Suprapubic skin (tissue), 4 donors: ENCODE measurements around the gene PIP5K1A. TPM values are rescaled to one million over a fixed set of nuclear protein-coding genes. Genes with fewer than 3 reads are reported as not detected.

Source experiments
- DNase-seq, 2 donors: peaks; one replicate each; pipeline ENCODE4 v3.0.0-alpha.2; 2019; ENCODE audit warnings: low spot score in 2 of 2
- H3K27ac ChIP-seq: fragments of 200-600 bp; sonication (generic); one replicate; pipeline ENCODE4 v1.5.1; 2019
- H3K27me3 ChIP-seq: fragments of 200-600 bp; sonication (generic); one replicate; pipeline ENCODE4 v1.5.1; 2019
- H3K36me3 ChIP-seq: fragments of 200-600 bp; sonication (generic); one replicate; pipeline ENCODE4 v1.5.1; 2019
- H3K4me1 ChIP-seq: fragments of 200-600 bp; sonication (generic); one replicate; pipeline ENCODE4 v1.5.1; 2019
- H3K4me3 ChIP-seq: fragments of 200-600 bp; sonication (generic); one replicate; pipeline ENCODE4 v1.5.1; 2019; ENCODE audit warnings: mild to moderate bottlenecking
- H3K9me3 ChIP-seq: fragments of 200-600 bp; sonication (generic); one replicate; pipeline ENCODE4 v1.5.1; 2019
- EP300 ChIP-seq: sonication (generic); formaldehyde crosslinking; IDR thresholded peaks from one replicate; pipeline ENCODE4 v1.6.1; 2017; ENCODE audit warnings: antibody characterized with exemption
- POLR2A ChIP-seq, 2 donors: fragments of 450-650 bp; IDR thresholded peaks; one replicate each; pipeline ENCODE4 v1.6.1; 2017; ENCODE audit warnings: antibody characterized with exemption in 2 of 2, mild to moderate bottlenecking in 2 of 2, moderate library complexity in 2 of 2
- POLR2AphosphoS5 ChIP-seq, 3 donors: sonication (generic); formaldehyde crosslinking; IDR thresholded peaks; one replicate each; pipeline ENCODE4 v1.6.1; 2017; ENCODE audit warnings: antibody characterized with exemption in 3 of 3
- WGBS: methylation state at CpG from one replicate; pipeline ENCODE4 v1.1.5; 2018; 5-methylcytosine and 5-hydroxymethylcytosine counted together
- total RNA-seq, 4 donors: library from RNA; depleted of rRNA; stranded (reverse); fragments of >200 nt; gene quantifications; one replicate each; pipeline ENCODE4 v1.1.0, GENCODE V29; 2016
- TF ChIP-seq, protein P1 (sequence below), 2 donors: fragments of 200-600 bp in 1 of 2; fragments of 450-650 bp in 1 of 2; sonication (generic) in 1 of 2; IDR thresholded peaks; one replicate each; pipeline ENCODE4 v1.5.1; 2016 to 2019; ENCODE audit warnings: antibody characterized with exemption in 2 of 2, mild to moderate bottlenecking in 1 of 2, moderate library complexity in 1 of 2

Gene PIP5K1A
- total RNA-seq, 4 donors from 2014 or later, result 41.6 to 120 (median 51.6) TPM

GRCh38 chr1:151210830-151211229 lies 12.5 kb downstream of the PIP5K1A start:
- H3K9me3 ChIP-seq, result no peaks in the 10 kb centered on the region
- no peak for DNase-seq
- H3K4me1 ChIP-seq, result peaks cover 4% of the 10 kb centered on the region
- TF ChIP-seq, protein P1, sequence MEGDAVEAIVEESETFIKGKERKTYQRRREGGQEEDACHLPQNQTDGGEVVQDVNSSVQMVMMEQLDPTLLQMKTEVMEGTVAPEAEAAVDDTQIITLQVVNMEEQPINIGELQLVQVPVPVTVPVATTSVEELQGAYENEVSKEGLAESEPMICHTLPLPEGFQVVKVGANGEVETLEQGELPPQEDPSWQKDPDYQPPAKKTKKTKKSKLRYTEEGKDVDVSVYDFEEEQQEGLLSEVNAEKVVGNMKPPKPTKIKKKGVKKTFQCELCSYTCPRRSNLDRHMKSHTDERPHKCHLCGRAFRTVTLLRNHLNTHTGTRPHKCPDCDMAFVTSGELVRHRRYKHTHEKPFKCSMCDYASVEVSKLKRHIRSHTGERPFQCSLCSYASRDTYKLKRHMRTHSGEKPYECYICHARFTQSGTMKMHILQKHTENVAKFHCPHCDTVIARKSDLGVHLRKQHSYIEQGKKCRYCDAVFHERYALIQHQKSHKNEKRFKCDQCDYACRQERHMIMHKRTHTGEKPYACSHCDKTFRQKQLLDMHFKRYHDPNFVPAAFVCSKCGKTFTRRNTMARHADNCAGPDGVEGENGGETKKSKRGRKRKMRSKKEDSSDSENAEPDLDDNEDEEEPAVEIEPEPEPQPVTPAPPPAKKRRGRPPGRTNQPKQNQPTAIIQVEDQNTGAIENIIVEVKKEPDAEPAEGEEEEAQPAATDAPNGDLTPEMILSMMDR (IDR thresholded peaks at IDR 0.05), result no peak
- no peak for TF ChIP-seq EP300
- TF ChIP-seq POLR2A (IDR thresholded peaks at IDR 0.05), result no peak
- no peaks in the 10 kb centered on the region for H3K27me3 ChIP-seq
- H3K4me3 ChIP-seq, result no peak overlapping the region
- H3K27ac ChIP-seq, result no peak overlapping the region
- peaks cover 20% of the 10 kb centered on the region for H3K36me3 ChIP-seq
- 56% methylated on average over 1 of the region's 1 CpG for WGBS

DNA sequence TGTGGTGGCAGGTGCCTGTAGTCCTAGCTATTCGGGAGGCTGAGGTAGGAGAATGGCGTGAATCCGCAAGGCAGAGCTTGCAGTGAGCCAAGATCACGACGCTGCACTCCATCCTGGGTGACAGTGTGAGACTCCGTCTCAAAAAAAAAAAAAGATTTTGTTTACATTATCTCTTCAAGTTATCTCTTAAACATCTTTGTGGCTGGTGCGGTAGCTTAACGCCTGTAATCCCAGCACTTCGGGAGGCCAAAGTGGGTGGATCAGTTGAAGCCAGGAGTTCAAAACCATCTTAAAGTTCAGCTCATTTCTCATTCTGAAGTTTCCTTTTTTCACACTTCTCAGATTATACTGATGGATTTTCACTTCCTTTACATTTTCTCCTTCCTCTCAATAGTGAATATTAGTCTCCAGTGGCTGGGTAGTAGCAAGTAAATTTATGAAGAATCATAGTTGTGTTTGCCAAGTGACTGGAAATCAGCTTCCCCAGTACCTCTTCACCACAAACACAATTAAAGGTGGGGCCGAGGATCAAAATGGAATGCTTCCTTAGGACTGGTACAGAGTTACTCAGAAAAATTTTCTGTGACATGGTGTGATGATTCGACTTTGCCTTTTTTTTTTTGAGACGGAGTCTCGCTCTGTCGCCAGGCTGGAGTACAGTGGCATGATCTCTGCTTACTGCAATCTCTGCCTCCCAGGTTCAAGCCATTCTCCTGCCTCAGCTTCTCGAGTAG lies 13.8 kb downstream of the PIP5K1A start:
- Histone ChIP-seq H3K27me3 (no peaks in the 10 kb centered on the region), H3K4me1 (peaks cover 4% of the 10 kb centered on the region), H3K9me3 (no peaks in the 10 kb centered on the region), H3K27ac (no peak overlapping the region), H3K36me3 (peaks cover 11% of the 10 kb centered on the region), H3K4me3 (no peak overlapping the region)
- DNase-seq, result no peak
- 79% methylated on average over 15 of the region's 15 CpGs for WGBS
- no peak for TF ChIP-seq POLR2A (IDR thresholded peaks at IDR 0.05)
- TF ChIP-seq, protein P1 (IDR thresholded peaks at IDR 0.05), result no peak
- no peak for TF ChIP-seq POLR2AphosphoS5 (IDR thresholded peaks at IDR 0.05)
- TF ChIP-seq EP300, result no peak

GRCh38 chr1:151213560-151213959 lies 15.2 kb downstream of the PIP5K1A start:
- H3K27ac ChIP-seq, result no peak overlapping the region
- DNase-seq, result no peak
- WGBS, result 33% methylated on average over 2 of the region's 2 CpGs
- H3K4me3 ChIP-seq, result no peak overlapping the region
- no peaks in the 10 kb centered on the region for H3K27me3 ChIP-seq
- H3K36me3 ChIP-seq, result no peaks in the 10 kb centered on the region
- peaks cover 4% of the 10 kb centered on the region for H3K4me1 ChIP-seq
- no peaks in the 10 kb centered on the region for H3K9me3 ChIP-seq
- TF ChIP-seq, protein P1 (IDR thresholded peaks at IDR 0.05), result no peak
- TF ChIP-seq POLR2AphosphoS5 (IDR thresholded peaks at IDR 0.05), result no peak
- no peak for TF ChIP-seq EP300
- TF ChIP-seq POLR2A (IDR thresholded peaks at IDR 0.05), result no peak

GRCh38 chr1:151221616-151222015 lies 23.3 kb downstream of the PIP5K1A start:
- H3K27me3 ChIP-seq, result no peaks in the 10 kb centered on the region
- H3K27ac ChIP-seq, result no peak overlapping the region
- no peak overlapping the region for H3K4me3 ChIP-seq
- no peak for DNase-seq
- peaks cover 24% of the 10 kb centered on the region for H3K36me3 ChIP-seq
- TF ChIP-seq, protein P1 (IDR thresholded peaks at IDR 0.05), result no peak
- TF ChIP-seq EP300 (no peak), POLR2A (IDR thresholded peaks at IDR 0.05) (no peak), POLR2AphosphoS5 (IDR thresholded peaks at IDR 0.05) (no peak)
- 70% methylated on average over 1 of the region's 1 CpG for WGBS
- no peaks in the 10 kb centered on the region for H3K4me1 ChIP-seq
- no peaks in the 10 kb centered on the region for H3K9me3 ChIP-seq

- no peak for DNase-seq
- WGBS, result 60% methylated on average over 4 of the region's 4 CpGs
- Histone ChIP-seq H3K4me3 (no peak overlapping the region), H3K36me3 (peaks cover 30% of the 10 kb centered on the region), H3K9me3 (no peaks in the 10 kb centered on the region), H3K27me3 (no peaks in the 10 kb centered on the region), H3K27ac (no peak overlapping the region), H3K4me1 (no peaks in the 10 kb centered on the region)
- no peak for TF ChIP-seq POLR2A (IDR thresholded peaks at IDR 0.05)
- no peak for TF ChIP-seq POLR2AphosphoS5 (IDR thresholded peaks at IDR 0.05)
- no peak for TF ChIP-seq EP300
- TF ChIP-seq, protein P1 (IDR thresholded peaks at IDR 0.05), result no peak
These were observed 23.8 kb downstream of the PIP5K1A start for GRCh38 chr1:151222130-151222529.
